K562 (cell line): ENCODE measurements around the gene HECA. TPM values are rescaled to one million over a fixed set of nuclear protein-coding genes. Genes with fewer than 3 reads are reported as not detected.

Experiments used
- ATAC-seq: fragments of 200-7000 bp; cut with Tn5 transposase; 3 replicates; pipeline ENCODE4 v1.9.1; 2020; ENCODE audit warnings: moderate library complexity
- BruUV-seq: library from RNA; stranded (reverse); fragments of 400-500 nt; replicated peaks from 2 replicates; lab custom pipeline; 2021; lab: Mats Ljungman, UMichigan
- CTCF ChIA-PET: fragments of 300-600 bp; formaldehyde crosslinking; extraction: SDS; loops from one replicate; lab custom pipeline; 2021; ENCODE audit warnings: low intra/inter-chr PET ratio; lab: Yijun Ruan, JAX
- POLR2A ChIA-PET: fragments of 300-600, 350-650 bp; sonication (Branson Sonifier 250); formaldehyde crosslinking; extraction: SDS; loops from one replicate; lab custom pipeline; 2021; ENCODE audit warnings: antibody characterized with exemption, inconsistent platforms; lab: Yijun Ruan, JAX
- DNase-seq, 4 experiments: peaks; one replicate each; pipeline versions ENCODE4 v3.0.0 to v3.0.0-alpha.2; 2011 to 2018; ENCODE audit warnings: low spot score in 3 of 4, mixed read lengths in 3 of 4; ENCODE audit errors: extremely low read depth in 1 of 4
- FAIRE-seq: peaks from 2 replicates; lab custom pipeline; 2011; peaks lifted over from hg19 to GRCh38; lab: Jason Lieb, UNC
- H2AFZ ChIP-seq: 2 replicates; pipeline ENCODE4 v1.6.0; 2011; ENCODE audit warnings: low read depth, low read length, control low read depth, inconsistent platforms
- H3K27ac ChIP-seq: fragments of 200-600 bp; 3 replicates; pipeline ENCODE4 v1.8.0; 2011; ENCODE audit warnings: low read depth, mild to moderate bottlenecking, control low read depth, inconsistent platforms, low read length, moderate library complexity, mixed read lengths; ENCODE audit errors: extremely low read depth
- H3K27me3 ChIP-seq, 2 experiments: fragments of 300-600 bp in 1 of 2; 2 replicates in 1 of 2; 3 replicates in 1 of 2; pipeline versions ENCODE4 v1.6.0 to v1.8.0; 2011; ENCODE audit warnings: inconsistent platforms in 2 of 2, low read length in 2 of 2, mild to moderate bottlenecking in 1 of 2, mixed read lengths in 1 of 2, moderate library complexity in 1 of 2; ENCODE audit not compliant: control insufficient read depth in 2 of 2, insufficient read depth in 2 of 2
- H3K36me3 ChIP-seq: fragments of 300-600 bp; 3 replicates; pipeline ENCODE4 v1.8.0; 2011; ENCODE audit warnings: mild to moderate bottlenecking, low read length, inconsistent platforms; ENCODE audit not compliant: control insufficient read depth, insufficient read depth
- H3K4me1 ChIP-seq, 2 experiments: fragments of 200-600 bp in 1 of 2; replicated peaks in 1 of 2; 2 replicates in 1 of 2; 3 replicates in 1 of 2; pipeline versions ENCODE4 v1.5.1 to v1.8.0; 2011; ENCODE audit warnings: inconsistent platforms in 2 of 2, low read length in 2 of 2, mild to moderate bottlenecking in 1 of 2, mixed read lengths in 1 of 2, moderate library complexity in 1 of 2; ENCODE audit not compliant: control insufficient read depth in 2 of 2, insufficient read depth in 2 of 2
- H3K4me2 ChIP-seq: 2 replicates; pipeline ENCODE4 v1.6.1; 2011; ENCODE audit warnings: low read length, control low read depth, inconsistent platforms, mixed read lengths; ENCODE audit not compliant: insufficient read depth
- H3K4me3 ChIP-seq: fragments of 200-600 bp; sonication (generic), shearing (Covaris generic); 2 replicates; pipeline ENCODE4 v1.5.1; 2016; ENCODE audit warnings: control low read depth, inconsistent platforms
- H3K79me2 ChIP-seq: fragments of 200-600 bp; 3 replicates; pipeline ENCODE4 v1.8.0; 2011; ENCODE audit warnings: low read length, inconsistent platforms; ENCODE audit not compliant: control insufficient read depth, insufficient read depth
- H3K9ac ChIP-seq, 2 experiments: 2 replicates each; pipeline versions ENCODE4 v1.6.0 to v1.6.1; 2011; ENCODE audit warnings: low read depth in 2 of 2, low read length in 2 of 2, control low read depth in 1 of 2, inconsistent platforms in 1 of 2, mild to moderate bottlenecking in 1 of 2, mixed read lengths in 1 of 2; ENCODE audit not compliant: insufficient read depth in 1 of 2
- H3K9me1 ChIP-seq: one replicate; pipeline ENCODE4 v1.6.0; 2011; ENCODE audit warnings: inconsistent platforms, mild to moderate bottlenecking, low read length, moderate library complexity; ENCODE audit not compliant: control insufficient read depth, insufficient read depth
- H3K9me3 ChIP-seq: replicated peaks from 2 replicates; pipeline ENCODE4 v1.5.1; 2011; ENCODE audit warnings: low read depth, low read length, inconsistent platforms; ENCODE audit not compliant: control insufficient read depth, insufficient read depth
- H4K20me1 ChIP-seq: replicated peaks from 2 replicates; pipeline ENCODE4 v1.6.1; 2011; ENCODE audit warnings: low read length, inconsistent platforms, mixed read lengths; ENCODE audit not compliant: control insufficient read depth, insufficient read depth
- BCOR ChIP-seq: fragments of 450-650 bp; IDR thresholded peaks from 2 replicates; pipeline ENCODE4 v1.6.1; 2016
- WGBS: fragments of 100-300 bp; shearing (Covaris generic); methylation state at CpG from one replicate; pipeline ENCODE4 v1.1.6; 2016; ENCODE audit warnings: low coverage, mixed read lengths; ENCODE audit not compliant: insufficient coverage; ENCODE audit errors: missing lambda C conversion rate; 5-methylcytosine and 5-hydroxymethylcytosine counted together
- in situ Hi-C: fragments of 300-500 bp; cut with MboI; formaldehyde crosslinking; loops from 4 replicates; pipeline ENCODE4 v1.15.0; 2018; ENCODE audit warnings: inconsistent platforms, mixed read lengths
- intact Hi-C: fragments of 100-400 bp; cut with micrococcal nuclease; formaldehyde crosslinking; loops from 2 replicates; pipeline ENCODE4 v1.14.2; 2022
- polyA plus RNA-seq, 8 experiments: library from polyadenylated mRNA; depleted of rRNA in 4 of 8; stranded (reverse) in 5 of 8; unstranded in 3 of 8; fragments of >200 nt; fragmentation: Nextera tagmentation in 2 of 8; fragmentation: Illumina TruSeq in 1 of 8; extraction: Ambion mirVana in 2 of 8; extraction: Trizol in 1 of 8; gene quantifications; 2 replicates each; pipeline versions ENCODE4 v1.2.1 to v1.2.3, GENCODE V29; 2011 to 2014; ENCODE audit warnings: inconsistent platforms in 1 of 8, missing spikeins in 1 of 8
- total RNA-seq, 7 experiments: library from RNA; depleted of rRNA in 6 of 7; stranded (reverse); fragments of >200 nt in 6 of 7; fragmentation: Illumina TruSeq in 2 of 7; extraction: Trizol in 2 of 7; gene quantifications; 2 replicates each; pipeline versions ENCODE4 v1.2.1 to v1.2.3, GENCODE V29; 2011 to 2021; ENCODE audit warnings: low replicate concordance in 1 of 7
- TF ChIP-seq, protein P1 (sequence below), 2 experiments: fragments of 450-650 bp; IDR thresholded peaks; 2 replicates each; pipeline ENCODE4 v1.6.1; 2016; ENCODE audit warnings: mild to moderate bottlenecking in 2 of 2, borderline replicate concordance in 1 of 2, low read depth in 1 of 2, moderate library complexity in 1 of 2

HECA gene
- total and polyA plus RNA-seq, 9 of the 15 experiments (the other 6 are each of a cell fraction or from before 2014, with no cell fraction given), result 0.31 to 2.3 (median 1.1) TPM

DNA sequence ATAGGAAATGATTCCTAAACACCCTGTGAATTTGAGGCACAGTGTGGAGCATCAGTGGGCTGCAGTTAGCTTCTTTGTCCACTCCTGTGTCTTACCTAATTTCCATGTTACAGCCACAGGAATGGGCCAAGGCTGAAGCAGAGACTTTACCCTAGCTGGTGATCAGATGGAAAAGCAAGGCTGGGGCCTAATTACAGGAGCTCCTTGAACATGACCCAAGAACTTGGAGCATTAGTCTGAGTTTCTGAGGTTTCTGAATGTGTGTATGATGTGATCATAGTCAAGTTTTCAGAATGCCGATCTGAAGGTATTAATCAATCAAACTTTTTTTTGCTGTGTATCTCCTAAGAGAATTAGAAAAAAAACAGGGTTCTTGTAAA, 18.0 kb downstream of the HECA start:
- Histone ChIP-seq H4K20me1 (peaks cover 5% of the 10 kb centered on the region; the same call in 1 of the 2 replicates), H3K4me3 (no peak overlapping the region), H2AFZ (no peak overlapping the region), H3K9ac (no peak overlapping the region), H3K4me2 (no peak overlapping the region), H3K79me2 (no peaks in the 10 kb centered on the region), H3K27me3 (peaks cover 10 to 13% of the 10 kb centered on the region in 2 experiments; a peak in 4 of 5 replicates), H3K9me1 (no peaks in the 10 kb centered on the region), H3K36me3 (no peaks in the 10 kb centered on the region), H3K9me3 (no peaks in the 10 kb centered on the region), H3K27ac (no peak overlapping the region), H3K4me1 (no peaks in the 10 kb centered on the region)
- no peak for ATAC-seq
- TF ChIP-seq, protein P1, sequence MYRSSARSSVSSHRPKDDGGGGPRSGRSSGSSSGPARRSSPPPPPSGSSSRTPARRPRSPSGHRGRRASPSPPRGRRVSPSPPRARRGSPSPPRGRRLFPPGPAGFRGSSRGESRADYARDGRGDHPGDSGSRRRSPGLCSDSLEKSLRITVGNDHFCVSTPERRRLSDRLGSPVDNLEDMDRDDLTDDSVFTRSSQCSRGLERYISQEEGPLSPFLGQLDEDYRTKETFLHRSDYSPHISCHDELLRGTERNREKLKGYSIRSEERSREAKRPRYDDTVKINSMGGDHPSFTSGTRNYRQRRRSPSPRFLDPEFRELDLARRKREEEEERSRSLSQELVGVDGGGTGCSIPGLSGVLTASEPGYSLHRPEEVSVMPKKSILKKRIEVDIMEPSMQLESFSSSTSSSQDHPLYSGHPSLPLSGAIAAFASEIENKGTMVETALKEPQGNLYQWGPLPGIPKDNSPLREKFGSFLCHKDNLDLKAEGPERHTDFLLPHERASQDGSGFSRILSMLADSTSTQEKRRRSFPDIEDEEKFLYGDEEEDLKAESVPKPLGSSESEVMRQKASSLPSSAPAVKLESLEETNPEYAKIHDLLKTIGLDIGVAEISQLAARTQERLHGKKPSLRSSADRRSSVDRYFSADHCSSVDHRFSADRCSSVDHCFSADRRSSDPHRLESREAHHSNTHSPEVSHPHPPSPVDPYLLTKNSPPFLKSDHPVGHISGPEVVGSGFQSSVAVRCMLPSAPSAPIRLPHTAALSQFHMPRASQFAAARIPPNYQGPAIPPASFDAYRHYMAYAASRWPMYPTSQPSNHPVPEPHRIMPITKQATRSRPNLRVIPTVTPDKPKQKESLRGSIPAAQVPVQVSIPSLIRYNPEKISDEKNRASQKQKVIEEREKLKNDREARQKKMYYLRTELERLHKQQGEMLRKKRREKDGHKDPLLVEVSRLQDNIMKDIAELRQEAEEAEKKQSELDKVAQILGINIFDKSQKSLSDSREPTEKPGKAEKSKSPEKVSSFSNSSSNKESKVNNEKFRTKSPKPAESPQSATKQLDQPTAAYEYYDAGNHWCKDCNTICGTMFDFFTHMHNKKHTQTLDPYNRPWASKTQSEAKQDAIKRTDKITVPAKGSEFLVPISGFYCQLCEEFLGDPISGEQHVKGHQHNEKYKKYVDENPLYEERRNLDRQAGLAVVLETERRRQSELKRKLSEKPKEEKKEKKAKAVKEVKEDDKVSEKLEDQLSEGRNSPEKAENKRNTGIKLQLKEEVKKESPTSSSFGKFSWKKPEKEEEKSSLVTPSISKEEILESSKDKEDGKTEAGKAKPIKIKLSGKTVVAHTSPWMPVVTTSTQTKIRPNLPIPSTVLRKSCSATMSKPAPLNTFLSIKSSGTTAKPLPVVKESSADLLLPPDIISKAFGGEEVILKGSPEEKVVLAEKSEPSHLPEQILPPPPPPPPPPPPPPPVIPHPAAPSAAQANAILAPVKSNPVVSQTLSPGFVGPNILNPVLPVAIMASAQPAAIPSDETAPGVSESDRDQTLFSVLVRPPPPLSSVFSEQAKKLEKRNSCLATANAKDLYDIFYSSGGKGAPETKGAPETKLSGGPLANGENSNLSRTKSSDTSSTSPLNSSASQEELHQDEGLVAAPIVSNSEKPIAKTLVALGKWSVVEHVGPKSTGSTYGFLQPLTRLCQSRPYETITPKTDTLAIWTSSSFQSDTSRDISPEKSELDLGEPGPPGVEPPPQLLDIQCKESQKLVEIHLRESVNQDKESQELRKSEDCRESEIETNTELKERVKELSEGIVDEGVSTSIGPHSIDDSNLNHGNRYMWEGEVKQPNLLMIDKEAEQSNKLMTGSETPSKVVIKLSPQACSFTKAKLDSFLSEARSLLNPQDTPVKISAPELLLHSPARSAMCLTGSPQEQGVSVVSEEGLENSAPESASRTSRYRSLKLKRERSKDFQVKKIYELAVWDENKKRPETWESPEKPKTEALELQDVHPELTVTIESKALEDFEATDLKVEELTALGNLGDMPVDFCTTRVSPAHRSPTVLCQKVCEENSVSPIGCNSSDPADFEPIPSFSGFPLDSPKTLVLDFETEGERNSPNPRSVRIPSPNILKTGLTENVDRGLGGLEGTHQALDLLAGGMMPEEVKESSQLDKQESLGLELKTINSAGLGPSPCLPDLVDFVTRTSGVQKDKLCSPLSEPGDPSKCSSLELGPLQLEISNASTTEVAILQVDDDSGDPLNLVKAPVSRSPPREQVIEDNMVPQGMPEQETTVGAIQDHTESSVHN (IDR thresholded peaks at IDR 0.05; ENCODE audit: borderline replicate concordance in 1 of 2, low read depth in 1 of 2), result no peak
- no peak for TF ChIP-seq BCOR
- POLR2A ChIA-PET, result interaction anchor here (0.6 to 1.1 kb wide), 2 partner anchors 16 to 127 kb away, joined by 3 to 4 read pairs; no protein-coding TSS in a partner anchor
- 0% methylated on average over 1 of the region's 1 CpG for WGBS
- intact Hi-C loops, result no loop called here
- in situ Hi-C loops, result no loop called here
- CTCF ChIA-PET, result interaction anchor here (0.7 kb wide), 1 partner anchor 140 kb away, joined by 3 read pairs; no protein-coding TSS in a partner anchor
- no peak for FAIRE-seq
- no TSS peak for BruUV-seq
- no peak for DNase-seq
